ENCODE results near the gene KLHL29.

DNA sequence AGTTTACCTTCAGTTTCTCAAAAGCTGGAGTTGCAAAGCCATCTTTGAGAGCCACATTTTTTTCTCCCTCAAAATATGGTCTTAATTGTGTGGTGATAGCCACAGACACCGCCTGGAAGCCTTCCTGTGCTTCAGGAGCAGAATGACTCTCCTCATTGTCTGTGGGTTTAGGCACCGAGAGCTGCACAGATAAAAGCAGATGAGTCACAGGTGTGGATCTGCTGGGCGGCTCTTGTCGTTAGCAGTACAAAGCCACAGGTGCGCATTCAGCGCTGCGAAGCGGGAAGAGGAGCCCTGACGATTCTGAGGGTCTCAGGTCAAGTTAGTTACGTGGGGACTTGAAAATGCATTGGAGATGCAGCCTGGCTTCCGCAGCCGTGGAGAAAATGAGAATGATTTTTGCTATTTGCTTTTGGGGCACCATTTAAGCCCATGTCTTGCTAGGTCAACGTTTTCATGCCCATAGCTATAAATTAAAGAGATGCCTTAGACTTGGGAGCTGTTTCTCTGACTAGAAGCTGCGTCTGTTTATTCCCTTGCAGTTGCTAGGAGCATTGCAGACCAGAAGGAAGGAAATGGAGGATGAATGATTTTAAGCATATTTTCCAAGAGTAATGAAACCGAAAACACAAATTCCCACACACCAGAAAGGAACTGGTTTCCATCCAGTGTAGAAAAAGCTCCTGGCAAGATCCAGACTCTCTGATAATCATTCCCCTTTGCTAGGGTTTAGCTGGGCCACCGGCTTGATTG is 51.5 kb downstream of the KLHL29 start:
- TF ChIP-seq, protein P1, sequence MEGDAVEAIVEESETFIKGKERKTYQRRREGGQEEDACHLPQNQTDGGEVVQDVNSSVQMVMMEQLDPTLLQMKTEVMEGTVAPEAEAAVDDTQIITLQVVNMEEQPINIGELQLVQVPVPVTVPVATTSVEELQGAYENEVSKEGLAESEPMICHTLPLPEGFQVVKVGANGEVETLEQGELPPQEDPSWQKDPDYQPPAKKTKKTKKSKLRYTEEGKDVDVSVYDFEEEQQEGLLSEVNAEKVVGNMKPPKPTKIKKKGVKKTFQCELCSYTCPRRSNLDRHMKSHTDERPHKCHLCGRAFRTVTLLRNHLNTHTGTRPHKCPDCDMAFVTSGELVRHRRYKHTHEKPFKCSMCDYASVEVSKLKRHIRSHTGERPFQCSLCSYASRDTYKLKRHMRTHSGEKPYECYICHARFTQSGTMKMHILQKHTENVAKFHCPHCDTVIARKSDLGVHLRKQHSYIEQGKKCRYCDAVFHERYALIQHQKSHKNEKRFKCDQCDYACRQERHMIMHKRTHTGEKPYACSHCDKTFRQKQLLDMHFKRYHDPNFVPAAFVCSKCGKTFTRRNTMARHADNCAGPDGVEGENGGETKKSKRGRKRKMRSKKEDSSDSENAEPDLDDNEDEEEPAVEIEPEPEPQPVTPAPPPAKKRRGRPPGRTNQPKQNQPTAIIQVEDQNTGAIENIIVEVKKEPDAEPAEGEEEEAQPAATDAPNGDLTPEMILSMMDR (IDR thresholded peaks at IDR 0.05; ENCODE audit: low read length): no peak
- TF ChIP-seq EZH2phosphoT487 (IDR thresholded peaks at IDR 0.05; ENCODE audit: low read length): no peak
- no peak for TF ChIP-seq EZH2 (optimal IDR thresholded peaks at IDR 0.05; ENCODE audit: low read depth, low read length)
